ENCODE measurements around the gene FNTB. TPM values are rescaled to one million over a fixed set of nuclear protein-coding genes. Genes with fewer than 3 reads are reported as not detected.

Gene FNTB
- polyA plus RNA-seq, 3 donors, result 12.3 to 14.2 (median 14.1) TPM

- no peak overlapping the region for H2AFZ ChIP-seq (ENCODE audit: insufficient read depth, low read depth, low read length, poor library complexity, severe bottlenecking)
- peaks cover 63 to 71% of the 10 kb centered on the region in 2 donors for H3K36me3 Mint-ChIP-seq
- H3K4me3 ChIP-seq (replicated peaks in 1 of 3; ENCODE audit: low read depth in 2 of 3, low read length in 3 of 3), result no peak overlapping the region
- no peak for DNase-seq
- WGBS (ENCODE audit: insufficient coverage), result 100% methylated on average over 1 of the region's 1 CpG
- peaks cover 6 to 7% of the 10 kb centered on the region in 2 donors for H3K4me1 ChIP-seq (ENCODE audit: control insufficient read depth in 1 of 2, insufficient read depth in 2 of 2, low read length in 2 of 2)
- H3K27ac ChIP-seq (ENCODE audit: low read depth in 1 of 2, low read length in 2 of 2), result peak overlapping the region in 1 of 2 donors; percentile 8
- H3K4me2 ChIP-seq (replicated peaks; ENCODE audit: extremely low read depth, low read length, poor library complexity, severe bottlenecking), result no peak overlapping the region
- H3K36me3 ChIP-seq (replicated peaks in 1 of 2; ENCODE audit: control insufficient read depth in 1 of 2, insufficient read depth in 2 of 2, low read length in 2 of 2), result peaks cover 27 to 80% of the 10 kb centered on the region in 2 donors
- no peaks in the 10 kb centered on the region for H3K27me3 Mint-ChIP-seq (ENCODE audit: low read depth in 3 of 3)
- no peak overlapping the region for H3K27ac Mint-ChIP-seq
- no peak overlapping the region for H3K9ac ChIP-seq (ENCODE audit: insufficient read depth, low read length, poor library complexity, severe bottlenecking)
- no peaks in the 10 kb centered on the region for H4K20me1 ChIP-seq (ENCODE audit: insufficient read depth, low read length)
- no peaks in the 10 kb centered on the region for H3K9me3 ChIP-seq (replicated peaks in 1 of 2; ENCODE audit: control insufficient read depth in 1 of 2, insufficient read depth in 1 of 2, low read length in 2 of 2)
- H3K9me3 Mint-ChIP-seq, result no peaks in the 10 kb centered on the region
- H3K79me2 ChIP-seq (ENCODE audit: insufficient read depth, low read length), result peaks cover 23% of the 10 kb centered on the region
- no peak for TF ChIP-seq CTCF (IDR thresholded peaks at IDR 0.05)
- H3K27me3 ChIP-seq (ENCODE audit: control insufficient read depth in 2 of 2, insufficient read depth in 2 of 2, low read length in 2 of 2), result no peaks in the 10 kb centered on the region
- no peak overlapping the region for H3K4me3 Mint-ChIP-seq
- H3K4me1 Mint-ChIP-seq, result peaks cover 14% of the 10 kb centered on the region
- intact Hi-C loops (cut with micrococcal nuclease), result no loop called here
Measured at GRCh38 chr14:65007202-65007601, 20.5 kb downstream of the FNTB start.

DNA sequence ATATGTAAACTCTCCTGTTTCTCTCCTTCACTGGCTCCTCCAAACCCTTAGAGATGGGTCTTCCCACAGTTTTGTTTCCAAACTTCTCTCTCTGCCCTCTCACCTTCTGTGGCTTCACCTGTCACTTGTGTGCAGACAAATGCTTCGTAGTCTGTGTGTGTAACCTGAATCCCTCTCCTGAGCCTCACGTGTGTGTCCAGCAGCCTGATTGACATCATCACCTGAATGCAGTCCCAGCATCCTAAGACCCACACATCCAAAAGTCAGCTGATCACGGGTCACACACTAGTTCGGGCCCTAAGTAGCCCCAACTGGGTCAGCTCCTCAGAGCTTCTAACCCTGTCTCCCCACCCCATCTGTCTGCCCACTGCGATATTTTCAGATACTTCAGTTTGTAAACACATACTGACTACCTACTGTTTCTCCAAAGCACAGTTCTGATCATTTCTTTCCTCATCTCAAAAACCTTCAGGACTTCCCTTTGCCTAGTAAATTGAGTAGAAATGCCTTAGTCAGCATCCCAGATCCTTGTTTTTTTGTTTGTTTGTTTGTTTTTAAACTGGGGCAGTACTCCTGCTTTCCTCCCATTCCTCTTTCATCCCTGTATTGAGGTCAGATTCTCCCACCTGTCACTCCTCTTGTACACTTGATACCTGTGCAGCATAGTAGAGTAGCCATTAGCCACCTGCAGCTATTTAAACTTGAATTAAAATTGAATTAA is 23.7 kb downstream of the FNTB start:
- H3K9ac ChIP-seq (ENCODE audit: insufficient read depth, low read length, poor library complexity, severe bottlenecking), result no peak overlapping the region
- H3K27me3 Mint-ChIP-seq (ENCODE audit: low read depth in 3 of 3), result peaks cover 0 to 1% (median 0%) of the 10 kb centered on the region in 3 donors
- no peak for DNase-seq
- no peaks in the 10 kb centered on the region for H3K27me3 ChIP-seq (ENCODE audit: control insufficient read depth in 2 of 2, insufficient read depth in 2 of 2, low read length in 2 of 2)
- H3K27ac Mint-ChIP-seq, result peak overlapping the region in 2 of 7 donors; percentile 7 to 21
- no peaks in the 10 kb centered on the region for H4K20me1 ChIP-seq (ENCODE audit: insufficient read depth, low read length)
- peaks cover 31 to 96% of the 10 kb centered on the region in 2 donors for H3K36me3 ChIP-seq (replicated peaks in 1 of 2; ENCODE audit: control insufficient read depth in 1 of 2, insufficient read depth in 2 of 2, low read length in 2 of 2)
- H3K9me3 ChIP-seq (replicated peaks in 1 of 2; ENCODE audit: control insufficient read depth in 1 of 2, insufficient read depth in 1 of 2, low read length in 2 of 2), result no peaks in the 10 kb centered on the region
- no peak overlapping the region for H3K4me3 ChIP-seq (replicated peaks in 1 of 3; ENCODE audit: low read depth in 2 of 3, low read length in 3 of 3)
- no peak overlapping the region for H3K4me3 Mint-ChIP-seq
- H3K79me2 ChIP-seq (ENCODE audit: insufficient read depth, low read length), result peaks cover 5% of the 10 kb centered on the region
- WGBS (ENCODE audit: insufficient coverage), result 98% methylated on average over 4 of the region's 5 CpGs
- peaks cover 12 to 14% of the 10 kb centered on the region in 2 donors for H3K4me1 ChIP-seq (ENCODE audit: control insufficient read depth in 1 of 2, insufficient read depth in 2 of 2, low read length in 2 of 2)
- peaks cover 73 to 87% of the 10 kb centered on the region in 2 donors for H3K36me3 Mint-ChIP-seq
- H3K4me2 ChIP-seq (replicated peaks; ENCODE audit: extremely low read depth, low read length, poor library complexity, severe bottlenecking), result no peak overlapping the region
- peaks cover 11% of the 10 kb centered on the region for H3K4me1 Mint-ChIP-seq
- H2AFZ ChIP-seq (ENCODE audit: insufficient read depth, low read depth, low read length, poor library complexity, severe bottlenecking), result no peak overlapping the region
- no peak for TF ChIP-seq CTCF (IDR thresholded peaks at IDR 0.05)
- H3K27ac ChIP-seq (ENCODE audit: low read depth in 1 of 2, low read length in 2 of 2), result no peak overlapping the region
- intact Hi-C loops (cut with micrococcal nuclease), result no loop called here
- H3K9me3 Mint-ChIP-seq, result no peaks in the 10 kb centered on the region

All from CD14-positive monocyte (primary cell).